ENCODE measurements around the gene TSPEAR. TPM values are rescaled to one million over a fixed set of nuclear protein-coding genes. Genes with fewer than 3 reads are reported as not detected.

TSPEAR gene
- total RNA-seq, 4 donors from 2014 or later: not detected

DNA sequence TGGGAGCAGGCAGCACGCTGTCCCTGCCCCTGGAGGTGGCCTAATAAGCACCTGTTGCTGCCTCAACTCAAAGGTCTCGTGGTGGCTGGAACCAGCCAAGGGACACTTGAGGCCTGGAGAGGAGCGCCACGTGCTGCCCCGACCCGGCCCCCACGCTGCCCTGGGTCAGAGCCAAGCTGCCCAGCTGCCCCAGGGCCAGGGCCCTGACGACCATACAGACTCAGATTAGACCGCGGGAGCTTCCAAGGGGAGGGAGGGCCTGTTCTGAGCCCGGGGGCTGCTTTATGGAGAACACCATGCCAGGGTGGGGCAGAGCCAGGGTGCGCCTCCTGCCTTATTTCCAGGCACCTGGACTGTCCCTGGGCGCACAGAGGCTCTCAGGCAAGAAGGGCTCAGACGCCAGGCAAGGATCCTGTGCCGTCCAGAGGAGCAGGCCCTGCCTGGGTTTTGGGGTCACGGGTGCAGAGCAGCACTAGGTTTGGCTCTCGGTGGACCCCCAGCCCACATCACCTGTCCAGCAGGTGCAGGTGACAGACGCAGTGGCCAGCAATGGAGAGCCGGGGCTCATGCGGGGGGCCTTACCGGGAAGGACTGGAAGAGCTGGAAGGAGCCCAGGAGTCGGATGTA is 190.0 kb downstream of the TSPEAR start:
- Histone ChIP-seq H3K4me3 (no peak overlapping the region), H3K9me3 (no peaks in the 10 kb centered on the region), H3K27me3 (no peaks in the 10 kb centered on the region), H3K36me3 (no peaks in the 10 kb centered on the region), H3K27ac (no peak overlapping the region), H3K4me1 (no peaks in the 10 kb centered on the region)
- no peak for DNase-seq (ENCODE audit: low spot score in 2 of 2)
- 83 to 93% methylated on average over 8 to 12 of the region's 22 CpGs for WGBS, 2 donors
- TF ChIP-seq CTCF (IDR thresholded peaks at IDR 0.05) (no peak), POLR2A (IDR thresholded peaks at IDR 0.05) (no peak), EP300 (IDR thresholded peaks at IDR 0.05) (no peak)

- H3K27me3 ChIP-seq: no peaks in the 10 kb centered on the region
- 75 to 80% methylated on average over 23 to 31 of the region's 31 CpGs for WGBS, 2 donors
- no peak overlapping the region for H3K4me3 ChIP-seq
- H3K27ac ChIP-seq: no peak overlapping the region
- no peaks in the 10 kb centered on the region for H3K9me3 ChIP-seq
- H3K36me3 ChIP-seq: no peaks in the 10 kb centered on the region
- no peaks in the 10 kb centered on the region for H3K4me1 ChIP-seq
- TF ChIP-seq EP300 (IDR thresholded peaks at IDR 0.05): no peak
- TF ChIP-seq CTCF (IDR thresholded peaks at IDR 0.05): no peak
- no peak for TF ChIP-seq POLR2A (IDR thresholded peaks at IDR 0.05)
- DNase-seq (ENCODE audit: low spot score in 2 of 2): no peak
Measured at GRCh38 chr21:44520326-44521300, 190.8 kb downstream of the TSPEAR start.

DNA sequence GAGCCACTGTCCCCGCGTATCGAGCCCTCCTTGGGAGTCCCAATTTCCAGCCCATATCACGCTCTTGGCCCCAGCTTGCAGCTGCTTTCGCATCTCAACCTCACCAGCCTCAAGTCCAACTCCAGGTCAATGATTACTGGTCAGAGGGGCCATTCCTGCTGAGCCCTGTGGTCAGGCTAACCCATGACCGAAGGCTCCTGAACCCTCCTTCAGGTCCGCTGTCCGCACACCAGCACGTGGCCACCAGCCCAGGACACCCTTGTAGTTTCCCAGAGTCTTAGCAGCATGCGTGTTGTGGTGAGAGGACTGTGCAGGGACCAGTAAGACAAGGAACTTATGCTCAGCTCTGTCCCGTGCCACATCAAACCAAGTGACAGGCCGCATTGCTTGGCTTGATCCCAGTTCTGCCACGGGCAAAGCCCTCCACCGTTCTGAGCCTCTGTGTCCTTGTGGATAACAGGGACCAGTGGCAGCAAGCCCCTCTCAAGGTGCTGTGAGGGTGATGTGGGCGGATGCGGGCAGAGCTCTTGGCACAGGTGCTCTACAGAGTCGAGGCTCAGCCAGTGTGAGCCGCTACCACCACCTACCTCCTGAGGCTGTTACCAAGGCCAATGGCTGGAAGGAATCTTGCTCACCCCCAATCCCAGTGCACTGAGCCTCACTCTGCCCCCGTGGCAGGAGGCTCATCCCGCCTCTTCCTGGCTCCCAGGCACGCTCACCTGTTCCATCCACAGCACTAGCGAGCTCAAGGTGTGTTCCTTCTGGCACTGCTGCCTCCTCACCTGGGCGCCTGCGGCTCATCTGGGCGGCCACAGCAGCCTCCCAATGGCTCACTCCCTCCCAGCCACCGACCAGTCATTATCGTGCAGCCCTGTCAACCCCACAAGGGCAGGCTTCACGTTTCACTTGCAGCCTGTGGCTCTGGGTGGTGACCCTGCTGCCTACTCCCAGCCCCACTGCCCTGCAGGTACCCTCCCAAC is 191.7 kb downstream of the TSPEAR start:
- DNase-seq (ENCODE audit: low spot score in 2 of 2): no peak
- WGBS, 2 donors: 90 to 92% methylated on average over 28 of the region's 28 CpGs

GRCh38 chr21:44518686-44519085 is 192.7 kb downstream of the TSPEAR start:
- DNase-seq (ENCODE audit: low spot score in 2 of 2): no peak
- Histone ChIP-seq H3K4me3 (no peak overlapping the region), H3K36me3 (no peaks in the 10 kb centered on the region), H3K4me1 (no peaks in the 10 kb centered on the region), H3K9me3 (no peaks in the 10 kb centered on the region), H3K27ac (no peak overlapping the region), H3K27me3 (no peaks in the 10 kb centered on the region)
- WGBS, 2 donors: 72 to 78% methylated on average over 11 to 12 of the region's 12 CpGs
- TF ChIP-seq EP300 (IDR thresholded peaks at IDR 0.05) (no peak), CTCF (IDR thresholded peaks at IDR 0.05) (no peak), POLR2A (IDR thresholded peaks at IDR 0.05) (no peak)

More for the DNA sequence above, 191.7 kb downstream of the TSPEAR start:
- H3K27me3 ChIP-seq: no peaks in the 10 kb centered on the region
- H3K27ac ChIP-seq: no peak overlapping the region
- no peaks in the 10 kb centered on the region for H3K36me3 ChIP-seq
- H3K4me1 ChIP-seq: no peaks in the 10 kb centered on the region
- no peak overlapping the region for H3K4me3 ChIP-seq
- H3K9me3 ChIP-seq: no peaks in the 10 kb centered on the region
- TF ChIP-seq EP300 (IDR thresholded peaks at IDR 0.05) (no peak), POLR2A (IDR thresholded peaks at IDR 0.05) (no peak), CTCF (IDR thresholded peaks at IDR 0.05) (no peak)
